PFSK-1 (cell line): Measurements from ENCODE around the gene CPNE9.

Experiments used
- FOXP2 ChIP-seq: optimal IDR thresholded peaks from 2 replicates; pipeline ENCODE3; 2011; ENCODE audit warnings: borderline replicate concordance, control low read depth, inconsistent platforms; ENCODE audit not compliant: insufficient read depth; ENCODE audit errors: extremely low read length, extremely low read depth
- POLR2AphosphoS5 ChIP-seq: IDR thresholded peaks from 2 replicates; pipeline ENCODE4 v1.6.1; 2012; ENCODE audit warnings: low read depth, mild to moderate bottlenecking, control low read depth, low read length, moderate library complexity
- SIN3A ChIP-seq: IDR thresholded peaks from 2 replicates; pipeline ENCODE4 v1.6.1; 2012; ENCODE audit warnings: mild to moderate bottlenecking, low read length, moderate library complexity, borderline replicate concordance; ENCODE audit not compliant: insufficient read depth
- TAF1 ChIP-seq: IDR thresholded peaks from 2 replicates; pipeline ENCODE4 v1.6.1; 2012; ENCODE audit warnings: low read length, control low read depth, borderline replicate concordance; ENCODE audit not compliant: insufficient read depth
- TF ChIP-seq, protein P1 (sequence below), 2 experiments: IDR thresholded peaks; 2 replicates each; pipeline versions ENCODE4 v1.6.1 to v1.8.0; 2011 to 2012; ENCODE audit warnings: low read depth in 2 of 2, low read length in 2 of 2, control low read depth in 1 of 2, inconsistent platforms in 1 of 2, mild to moderate bottlenecking in 1 of 2, moderate library complexity in 1 of 2; ENCODE audit not compliant: insufficient read depth in 1 of 2

DNA sequence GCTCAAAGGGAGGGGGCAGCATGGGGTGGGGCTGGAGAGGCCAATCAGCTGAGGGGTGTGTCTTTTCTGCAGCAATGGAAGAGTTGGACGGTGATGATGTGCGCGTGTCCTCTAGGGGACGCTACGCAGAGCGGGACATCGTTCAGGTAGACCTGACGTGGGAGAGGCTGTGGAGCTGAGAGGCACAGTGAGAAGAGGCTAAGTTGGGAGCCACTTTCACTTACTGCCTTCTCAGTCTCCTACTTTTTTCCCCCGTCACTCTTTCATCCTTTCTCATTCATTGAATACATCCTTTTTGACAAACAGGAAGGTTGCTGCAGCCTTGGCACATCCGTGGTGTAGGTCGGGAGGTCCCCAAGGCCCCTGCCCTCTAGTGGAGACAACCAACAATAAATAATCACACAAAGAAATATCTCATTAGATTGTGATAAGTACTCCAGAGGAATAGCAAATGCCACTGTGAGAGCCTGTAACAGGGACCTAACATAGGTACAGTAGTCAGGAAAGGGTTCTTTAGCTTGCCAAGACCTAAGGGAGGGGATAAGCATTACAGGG lies 23.5 kb downstream of the CPNE9 start:
- TF ChIP-seq SIN3A (no peak), POLR2AphosphoS5 (no peak), TAF1 (no peak), FOXP2 (no peak)
- TF ChIP-seq, protein P1, sequence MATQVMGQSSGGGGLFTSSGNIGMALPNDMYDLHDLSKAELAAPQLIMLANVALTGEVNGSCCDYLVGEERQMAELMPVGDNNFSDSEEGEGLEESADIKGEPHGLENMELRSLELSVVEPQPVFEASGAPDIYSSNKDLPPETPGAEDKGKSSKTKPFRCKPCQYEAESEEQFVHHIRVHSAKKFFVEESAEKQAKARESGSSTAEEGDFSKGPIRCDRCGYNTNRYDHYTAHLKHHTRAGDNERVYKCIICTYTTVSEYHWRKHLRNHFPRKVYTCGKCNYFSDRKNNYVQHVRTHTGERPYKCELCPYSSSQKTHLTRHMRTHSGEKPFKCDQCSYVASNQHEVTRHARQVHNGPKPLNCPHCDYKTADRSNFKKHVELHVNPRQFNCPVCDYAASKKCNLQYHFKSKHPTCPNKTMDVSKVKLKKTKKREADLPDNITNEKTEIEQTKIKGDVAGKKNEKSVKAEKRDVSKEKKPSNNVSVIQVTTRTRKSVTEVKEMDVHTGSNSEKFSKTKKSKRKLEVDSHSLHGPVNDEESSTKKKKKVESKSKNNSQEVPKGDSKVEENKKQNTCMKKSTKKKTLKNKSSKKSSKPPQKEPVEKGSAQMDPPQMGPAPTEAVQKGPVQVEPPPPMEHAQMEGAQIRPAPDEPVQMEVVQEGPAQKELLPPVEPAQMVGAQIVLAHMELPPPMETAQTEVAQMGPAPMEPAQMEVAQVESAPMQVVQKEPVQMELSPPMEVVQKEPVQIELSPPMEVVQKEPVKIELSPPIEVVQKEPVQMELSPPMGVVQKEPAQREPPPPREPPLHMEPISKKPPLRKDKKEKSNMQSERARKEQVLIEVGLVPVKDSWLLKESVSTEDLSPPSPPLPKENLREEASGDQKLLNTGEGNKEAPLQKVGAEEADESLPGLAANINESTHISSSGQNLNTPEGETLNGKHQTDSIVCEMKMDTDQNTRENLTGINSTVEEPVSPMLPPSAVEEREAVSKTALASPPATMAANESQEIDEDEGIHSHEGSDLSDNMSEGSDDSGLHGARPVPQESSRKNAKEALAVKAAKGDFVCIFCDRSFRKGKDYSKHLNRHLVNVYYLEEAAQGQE (IDR thresholded peaks at IDR 0.05; ENCODE audit: insufficient read depth in 1 of 2, low read depth in 2 of 2, low read length in 2 of 2) = no peak
